HG03175 (cell line): Measurements from ENCODE around the gene ABRAXAS1.
"Not testable (repeated sequence)": the region's sequence is repeated elsewhere in the genome, so short reads cannot be mapped to it uniquely, and the experiment has no call there.

Experiments
- ATAC-seq: cut with Tn5 transposase; IDR thresholded peaks from one replicate; pipeline ENCODE4 v1.9.1; 2021; ENCODE audit warnings: mild to moderate bottlenecking, moderate library complexity; ENCODE audit not compliant: unreplicated experiment

Gene ABRAXAS1

DNA sequence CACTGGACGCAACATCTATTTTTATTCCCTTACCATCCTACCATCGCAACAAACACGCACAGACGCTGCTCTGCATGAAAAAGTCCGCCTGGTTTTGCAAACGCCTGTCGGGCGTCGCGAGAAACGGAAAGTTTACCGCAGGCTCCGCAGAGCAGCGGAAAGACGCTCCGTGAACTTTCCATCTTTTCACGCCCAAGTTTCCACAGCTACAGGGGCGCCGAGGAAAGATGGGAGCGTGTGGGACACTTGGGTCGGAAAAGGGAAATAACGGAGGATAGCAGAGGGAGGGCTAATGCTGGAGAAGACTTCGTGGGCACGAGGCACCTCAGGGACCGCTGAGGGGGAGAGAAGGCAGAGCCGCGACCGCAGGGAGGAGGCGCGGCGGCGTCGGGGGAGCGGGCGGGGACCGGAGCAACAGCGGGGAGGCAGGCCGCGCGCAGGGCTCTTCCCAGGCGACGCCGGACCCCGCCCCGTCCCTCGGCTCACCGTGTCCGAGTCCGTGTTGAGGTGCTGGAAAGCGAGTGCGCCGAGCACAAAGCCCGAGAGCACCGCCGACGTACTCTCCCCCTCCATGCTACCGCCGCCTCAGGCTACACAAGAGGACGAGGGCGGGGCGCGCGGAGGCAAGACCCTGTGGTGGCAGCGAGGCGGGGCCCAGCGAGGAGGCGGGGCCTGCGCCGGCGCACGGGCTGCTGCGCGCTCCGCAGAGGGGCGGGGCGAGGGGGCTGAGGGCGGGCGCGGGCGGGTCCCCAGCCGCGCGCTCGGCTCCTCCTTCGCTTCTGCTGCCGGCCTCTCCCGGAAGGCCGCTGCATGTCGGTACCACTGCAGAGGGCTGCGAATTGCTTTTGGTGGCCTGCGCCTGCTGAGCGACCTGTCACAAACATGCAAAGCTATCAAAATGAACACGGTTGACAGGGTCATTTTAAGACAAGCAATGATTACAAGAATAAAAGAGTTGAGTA is at the start of gene ABRAXAS1:
ABRAXAS1 (minus strand) TSS at position 601 of the 962 bp plus-strand sequence; CDS start at position 573, 28 bp downstream.
- peak; percentile 97 for ATAC-seq

DNA sequence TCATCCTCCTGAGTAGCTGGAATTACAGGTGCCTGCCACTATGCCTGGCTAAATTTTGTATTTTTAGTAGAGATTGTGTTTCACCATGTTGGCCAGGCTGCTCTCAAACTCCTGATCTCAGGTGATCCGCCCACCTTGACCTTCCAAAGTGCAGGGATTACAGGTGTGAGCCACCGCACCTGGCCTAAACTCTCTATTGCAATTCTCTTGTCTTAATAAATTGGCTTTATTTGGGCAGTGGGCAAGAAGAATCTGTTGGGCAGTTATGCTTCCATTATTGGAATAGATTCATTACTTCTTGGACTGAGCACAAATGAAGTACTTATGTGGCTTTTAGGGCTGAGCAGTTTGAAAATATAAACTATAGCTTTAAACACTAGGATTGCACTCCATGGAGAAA is 42.8 kb upstream of the ABRAXAS1 start:
- no peak for ATAC-seq

DNA sequence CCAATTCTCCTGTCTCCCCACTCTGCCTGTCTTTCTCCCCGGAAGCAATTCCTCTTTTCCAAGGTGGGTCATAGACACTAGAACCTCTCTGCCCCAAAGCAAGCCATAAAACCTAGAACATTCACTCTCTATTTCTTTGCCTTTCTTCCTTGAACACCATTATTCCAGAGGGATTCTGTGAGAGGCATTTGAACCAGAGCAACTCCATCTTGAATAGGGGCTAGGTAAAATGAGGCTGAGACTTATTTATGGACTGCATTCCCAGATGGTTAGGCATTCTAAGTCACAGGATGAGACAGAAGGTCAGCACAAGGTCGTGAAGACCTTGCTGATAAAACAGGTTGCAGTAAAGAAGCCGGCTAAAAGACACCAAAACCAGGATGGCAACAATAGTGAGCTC is 37.3 kb upstream of the ABRAXAS1 start:
- ATAC-seq = no peak

DNA sequence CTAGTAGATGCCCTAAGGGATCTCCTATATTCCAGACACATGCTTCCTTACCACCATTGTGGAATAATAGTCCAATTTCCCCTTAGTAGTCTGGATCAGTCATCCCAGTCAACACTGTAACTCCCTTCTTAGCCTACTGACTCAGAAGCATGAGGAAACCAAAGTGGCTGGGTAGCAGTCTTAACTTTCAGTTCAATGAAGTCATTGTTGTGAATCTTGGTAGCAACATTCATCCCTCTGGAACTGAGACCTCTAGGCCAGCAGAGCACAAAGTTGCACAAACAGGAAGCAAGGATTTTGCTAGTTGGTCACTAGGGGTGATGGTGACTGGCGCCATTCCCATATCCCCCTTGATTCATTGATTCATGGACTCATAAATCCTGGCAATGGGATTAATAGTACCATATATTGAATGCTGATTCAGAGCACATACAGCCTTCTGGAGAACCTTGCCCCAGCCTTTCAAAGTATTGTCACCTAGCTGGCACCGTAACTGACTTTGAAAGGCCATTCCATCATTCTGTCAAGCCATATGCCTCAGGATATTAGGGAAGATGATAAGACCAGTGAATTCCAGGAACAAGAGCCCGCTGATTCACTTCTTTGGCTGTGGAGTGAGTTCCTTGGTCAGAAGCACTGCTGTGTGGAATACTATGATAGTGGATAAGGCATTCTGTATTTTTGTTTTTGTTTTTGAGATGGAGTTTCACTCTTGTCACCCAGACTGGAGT is 31.3 kb upstream of the ABRAXAS1 start:
- ATAC-seq = no peak

DNA sequence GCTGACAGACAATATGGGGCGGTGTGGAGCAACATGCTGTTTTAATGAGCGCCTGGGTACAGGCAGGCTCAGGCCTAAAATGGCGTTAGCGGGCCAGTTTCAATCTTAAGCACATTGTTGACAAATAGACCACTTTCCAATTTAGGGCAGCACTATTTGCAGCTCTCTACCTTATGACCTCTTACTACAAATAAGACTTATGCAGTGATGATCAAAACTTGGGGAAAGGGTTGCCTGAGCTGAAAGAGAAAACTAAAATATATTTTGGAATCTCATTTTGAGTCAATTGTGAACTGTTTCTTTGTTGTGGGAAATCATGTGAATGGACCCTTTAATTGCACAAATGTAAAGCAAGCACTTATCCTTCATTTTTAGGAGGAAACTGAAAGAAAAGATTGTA is 25.5 kb upstream of the ABRAXAS1 start:
- ATAC-seq = no peak

DNA sequence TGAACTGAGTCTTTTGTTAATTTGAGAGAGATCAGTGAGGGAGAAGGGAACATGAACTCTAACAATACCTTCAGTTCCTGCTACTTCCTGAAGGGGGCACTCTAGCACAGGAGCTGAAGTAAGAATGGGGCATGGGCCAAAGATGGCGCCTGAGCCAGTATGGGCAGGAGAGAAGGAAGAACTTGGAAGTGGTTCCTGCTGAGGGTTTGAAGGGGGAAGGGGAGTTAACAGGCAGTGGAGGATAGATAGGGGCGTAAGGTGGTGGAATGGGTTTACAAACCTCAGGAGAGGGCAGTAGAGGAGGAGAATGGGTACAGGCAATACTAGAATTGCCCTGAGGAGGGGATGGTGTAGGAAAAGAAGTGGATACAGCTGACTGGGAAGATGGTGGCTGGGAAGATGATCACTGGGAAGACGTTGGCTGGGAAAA is 24.3 kb upstream of the ABRAXAS1 start:
- ATAC-seq = not testable (repeated sequence)

DNA sequence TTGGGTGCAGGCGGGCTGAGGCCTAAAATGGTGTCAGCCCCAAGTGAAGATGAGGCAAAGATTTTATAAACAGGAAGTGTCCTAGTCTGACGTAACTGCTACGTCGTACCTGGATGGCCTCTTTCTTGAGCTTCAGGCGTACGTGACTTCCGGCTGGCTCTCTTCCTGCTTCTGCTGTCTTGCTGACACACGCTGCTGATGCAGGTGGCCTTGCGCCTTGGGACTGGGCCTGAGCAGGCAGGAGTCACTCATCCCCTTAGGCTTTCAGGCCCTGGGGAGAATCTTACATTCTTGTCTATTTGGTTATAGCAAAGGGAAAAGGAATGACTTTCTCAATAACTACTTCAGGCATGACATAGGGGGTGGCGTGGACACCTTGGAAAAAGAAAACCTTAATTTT is 20.1 kb upstream of the ABRAXAS1 start:
- no peak for ATAC-seq

DNA sequence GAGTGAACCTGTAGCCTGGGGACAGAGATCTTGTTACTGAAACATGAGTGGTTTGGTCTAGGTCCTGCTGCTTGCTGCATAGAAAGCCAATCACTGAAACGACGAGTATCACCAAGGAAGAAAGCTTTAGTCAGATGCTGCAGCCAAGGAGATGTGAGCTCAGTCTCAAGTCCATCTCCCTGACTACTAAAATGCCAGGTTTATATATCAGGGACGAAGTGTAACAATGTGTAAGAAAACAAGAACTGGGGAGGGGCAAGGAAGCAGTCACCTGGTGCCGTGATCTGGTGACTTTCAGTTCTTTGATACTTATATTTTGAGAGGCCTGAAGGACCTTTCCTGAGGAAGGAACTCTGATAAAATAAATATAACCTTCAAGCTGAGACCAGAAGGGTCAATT is 19.6 kb upstream of the ABRAXAS1 start:
- no peak for ATAC-seq

DNA sequence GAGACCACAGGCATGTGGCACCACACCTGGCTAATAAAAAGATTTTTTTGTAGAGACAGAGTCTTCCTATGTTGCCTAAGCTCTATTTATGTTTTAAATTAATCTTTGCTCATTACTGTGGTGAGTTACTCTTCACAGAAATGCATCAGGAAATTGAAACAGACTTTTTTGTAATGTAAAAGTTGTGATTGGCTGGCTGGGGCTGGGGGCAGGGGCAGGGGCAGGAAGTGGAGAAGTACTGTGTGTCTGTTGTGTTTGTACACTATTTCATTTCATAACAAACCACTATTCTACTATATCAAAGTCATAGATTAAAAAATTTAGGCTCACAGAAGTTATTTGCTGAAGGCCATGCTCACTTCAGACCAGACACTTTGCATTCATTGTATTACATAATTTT is 19.1 kb upstream of the ABRAXAS1 start:
- ATAC-seq = no peak

DNA sequence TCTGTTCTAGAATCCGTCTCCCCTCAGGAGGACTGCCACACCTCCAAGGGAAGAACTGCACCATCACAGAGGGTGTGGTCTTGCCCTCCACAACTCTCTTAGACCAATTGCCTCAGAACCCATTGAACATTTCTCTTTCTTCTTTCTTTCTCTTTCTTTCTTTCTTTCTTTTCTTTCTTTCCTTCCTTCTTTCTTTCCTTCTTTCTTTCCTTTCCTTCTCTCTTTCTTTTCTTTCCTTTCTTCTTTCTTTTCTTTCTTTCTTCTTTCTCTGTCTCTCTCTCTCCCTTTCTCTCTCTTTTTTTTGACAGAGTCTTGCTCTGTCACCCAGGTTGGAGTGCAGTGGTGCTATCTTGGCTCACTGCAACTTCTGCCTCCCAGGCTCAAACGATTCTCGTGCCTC is 16.8 kb upstream of the ABRAXAS1 start:
- ATAC-seq = not testable (repeated sequence)

DNA sequence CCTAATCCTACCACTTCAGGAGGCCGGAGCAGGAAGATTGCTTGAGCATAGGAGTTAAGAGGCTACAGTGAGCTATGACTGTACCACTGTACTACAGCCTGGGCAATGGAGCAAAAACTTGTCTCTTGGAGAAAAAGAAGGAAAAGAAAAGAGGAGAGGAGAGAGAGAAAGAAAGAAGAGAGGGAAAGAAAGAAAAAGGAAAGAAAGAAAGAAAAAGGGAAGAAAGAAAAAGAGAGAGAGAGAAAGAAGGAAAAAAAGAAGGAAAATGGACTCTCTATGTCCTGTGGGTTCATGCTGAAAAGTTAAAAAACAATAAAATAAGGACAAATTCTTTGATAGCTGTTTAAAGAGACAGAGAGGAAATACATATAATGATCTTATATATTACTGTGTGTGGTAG is 13.3 kb upstream of the ABRAXAS1 start:
- ATAC-seq = no peak

DNA sequence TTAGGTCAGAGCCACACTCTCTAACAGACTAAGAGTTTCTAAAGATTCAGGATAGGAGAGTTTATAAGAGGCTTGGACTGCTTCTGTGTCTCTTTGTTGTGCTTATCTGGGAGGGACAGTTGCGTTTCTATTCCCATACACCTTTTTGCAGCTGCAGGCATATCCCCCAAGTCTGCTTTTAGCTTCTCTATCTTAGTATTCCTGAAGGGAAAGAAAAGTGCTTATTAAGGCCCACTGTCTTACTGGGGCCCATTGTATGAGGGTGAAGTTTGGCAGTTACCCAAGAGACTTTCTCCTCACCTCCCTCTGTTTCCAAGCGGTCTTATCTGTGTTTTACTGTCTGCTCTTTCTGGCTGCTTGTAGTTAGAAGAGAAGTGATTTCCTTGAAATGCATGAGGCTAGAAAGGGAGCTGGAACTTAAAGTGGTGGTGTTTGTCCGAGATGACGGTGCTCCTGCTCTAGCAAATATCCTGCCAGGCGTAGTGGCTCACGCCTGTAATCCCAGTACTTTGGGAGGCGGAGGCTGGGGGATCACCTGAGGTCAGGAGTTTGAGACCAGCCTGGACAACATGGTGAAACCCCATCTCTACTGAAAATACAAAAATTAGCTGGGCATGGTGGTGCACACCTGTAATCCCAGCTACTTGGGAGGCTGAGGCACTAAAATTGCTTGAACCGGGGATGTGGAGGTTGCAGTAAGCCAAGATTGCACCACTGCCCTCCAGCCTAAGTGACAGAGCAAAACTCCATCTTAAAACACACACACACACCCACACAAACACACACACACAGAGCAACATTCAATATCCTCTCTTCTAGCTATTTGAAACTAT is 11.4 kb upstream of the ABRAXAS1 start:
- ATAC-seq = not testable (repeated sequence)

DNA sequence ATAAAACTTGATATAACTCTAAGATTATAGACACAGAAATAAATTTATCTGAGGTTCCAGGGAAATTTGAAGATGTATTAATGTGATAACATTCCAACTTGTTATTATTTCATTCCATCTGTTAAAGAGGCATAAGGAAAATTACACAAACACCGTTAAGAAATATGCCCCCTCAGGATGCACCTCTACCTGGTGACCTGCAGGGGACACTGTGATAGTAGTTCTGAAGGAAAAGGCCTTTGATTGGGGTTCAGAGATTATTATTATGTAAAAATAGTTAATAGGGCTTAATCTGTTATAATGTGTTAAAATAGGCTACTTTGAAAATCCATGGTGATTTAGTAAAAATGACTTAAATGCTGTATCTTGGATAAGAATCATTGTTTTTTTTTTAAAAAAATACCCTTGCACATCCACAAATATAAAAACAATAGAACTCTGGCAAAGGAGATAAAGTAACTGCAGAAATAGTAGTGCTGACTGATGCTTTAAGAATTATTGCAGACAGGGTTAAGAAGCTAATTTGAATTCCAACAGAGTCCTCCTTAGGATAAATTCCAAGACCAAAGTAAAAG is 6.1 kb upstream of the ABRAXAS1 start:
- peak; percentile 84 for ATAC-seq

DNA sequence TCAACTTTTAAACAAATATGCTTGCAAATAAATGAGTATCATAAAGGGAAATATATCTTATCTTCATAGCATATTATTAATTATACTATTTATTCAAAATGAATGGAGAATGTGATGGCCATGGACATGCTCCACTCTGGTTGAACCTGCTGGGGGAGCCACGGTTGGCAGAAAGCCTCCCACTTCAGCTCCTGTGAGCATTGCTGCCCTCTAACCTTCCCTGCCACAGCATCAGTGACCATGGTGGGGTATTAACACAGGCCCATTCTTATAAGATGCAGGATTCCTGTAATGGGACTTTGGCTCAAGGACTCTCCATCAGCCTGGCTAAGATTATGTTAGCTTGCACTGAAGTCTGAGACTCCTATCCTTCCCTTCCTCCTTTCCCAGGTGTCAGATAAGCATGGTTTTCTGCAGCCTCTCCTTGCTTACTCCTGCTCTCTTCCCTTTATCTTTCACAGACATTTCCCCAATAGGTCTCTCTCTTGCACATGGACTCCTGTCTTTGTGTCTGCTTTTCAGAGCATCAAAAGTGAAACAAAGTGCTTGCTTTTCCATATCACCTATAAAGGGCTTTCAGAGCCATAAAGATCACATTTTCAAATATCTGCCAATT is 4.9 kb upstream of the ABRAXAS1 start:
- ATAC-seq = no peak

DNA sequence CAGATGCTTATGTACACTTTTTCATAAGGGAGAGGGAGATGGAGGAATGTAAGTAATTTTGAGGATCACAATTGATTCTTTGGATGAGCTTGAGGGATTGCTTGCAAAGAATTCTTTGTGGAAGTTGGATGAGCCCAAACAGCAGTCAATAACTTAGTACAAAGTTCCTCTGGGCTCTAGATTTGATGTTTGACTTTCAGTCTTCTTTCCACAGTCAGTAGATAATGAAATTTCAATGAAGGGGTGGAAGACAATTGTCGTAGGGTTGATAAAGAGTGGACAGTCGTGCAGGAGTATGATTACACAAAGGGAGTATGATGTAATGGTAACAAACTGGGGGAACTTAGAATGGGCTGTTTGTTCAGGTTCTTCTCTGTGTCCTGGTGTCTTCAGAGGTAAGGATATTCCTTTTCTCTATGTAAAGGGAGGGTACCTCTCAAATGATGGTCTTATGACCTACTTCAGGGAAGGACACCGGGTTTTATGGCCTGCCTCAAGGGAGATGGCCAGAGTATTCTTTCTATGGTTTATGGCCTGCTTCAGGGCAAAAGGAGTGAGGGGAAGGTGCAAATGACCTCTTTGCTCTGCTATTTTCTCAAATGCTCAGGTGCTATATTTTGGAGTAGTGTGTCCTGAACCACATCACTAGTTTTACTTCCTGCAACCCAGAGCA is 1.7 kb upstream of the ABRAXAS1 start:
- no peak for ATAC-seq

DNA sequence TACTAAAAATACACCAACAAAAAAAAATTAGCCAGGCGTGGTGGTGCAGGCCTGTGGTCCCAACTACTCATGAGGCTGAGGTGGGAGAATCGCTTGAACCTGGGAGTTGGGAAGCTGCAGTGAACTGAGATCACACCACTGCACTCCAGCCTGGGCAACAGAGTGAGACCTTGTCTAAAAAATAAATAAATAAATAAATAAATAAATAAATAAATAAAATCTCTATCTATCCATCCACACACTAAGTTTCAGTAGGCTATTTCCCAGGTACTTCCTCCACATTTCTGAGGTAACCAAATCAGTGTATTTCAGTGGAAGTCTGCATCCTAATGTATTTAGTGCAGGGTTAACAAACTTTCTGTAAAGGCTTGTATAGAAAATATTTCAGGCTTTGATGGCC is 10.9 kb downstream of the ABRAXAS1 start:
- no peak for ATAC-seq

DNA sequence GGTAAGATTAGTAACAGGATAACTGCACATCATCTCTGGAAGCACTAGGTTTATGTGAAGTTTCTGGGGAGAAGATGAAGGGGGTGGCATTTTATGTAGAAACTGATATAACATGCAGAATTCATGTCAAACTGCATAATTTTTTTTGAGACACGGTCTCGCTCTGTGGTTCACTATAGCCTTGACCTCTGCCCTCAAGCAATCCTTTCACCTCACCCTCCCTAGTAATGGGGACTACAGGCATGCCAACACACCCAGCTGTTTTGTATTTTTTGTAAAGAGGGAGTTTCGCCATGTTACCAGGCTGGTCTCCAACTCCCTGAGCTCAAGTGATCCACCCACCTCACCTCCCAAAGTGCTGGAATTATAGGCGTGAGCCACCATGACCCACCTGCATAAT is 11.5 kb downstream of the ABRAXAS1 start:
- ATAC-seq = no peak

DNA sequence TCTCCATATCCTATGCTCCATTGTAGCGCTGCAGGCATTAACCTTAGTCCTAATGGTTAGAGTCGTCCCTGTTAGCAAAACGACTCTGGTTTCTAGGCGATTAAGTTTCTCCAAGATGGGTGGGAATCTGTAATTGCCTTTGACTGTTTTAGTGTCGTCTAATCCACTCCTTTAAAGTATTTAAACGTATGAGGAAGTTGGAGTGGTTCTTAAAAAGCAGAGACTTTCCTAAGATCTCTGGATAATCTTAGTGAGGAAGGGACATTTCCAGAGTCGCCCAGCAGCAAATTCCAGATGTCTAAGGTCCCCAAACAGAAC is 28.8 kb downstream of the ABRAXAS1 start:
- ATAC-seq = no peak

DNA sequence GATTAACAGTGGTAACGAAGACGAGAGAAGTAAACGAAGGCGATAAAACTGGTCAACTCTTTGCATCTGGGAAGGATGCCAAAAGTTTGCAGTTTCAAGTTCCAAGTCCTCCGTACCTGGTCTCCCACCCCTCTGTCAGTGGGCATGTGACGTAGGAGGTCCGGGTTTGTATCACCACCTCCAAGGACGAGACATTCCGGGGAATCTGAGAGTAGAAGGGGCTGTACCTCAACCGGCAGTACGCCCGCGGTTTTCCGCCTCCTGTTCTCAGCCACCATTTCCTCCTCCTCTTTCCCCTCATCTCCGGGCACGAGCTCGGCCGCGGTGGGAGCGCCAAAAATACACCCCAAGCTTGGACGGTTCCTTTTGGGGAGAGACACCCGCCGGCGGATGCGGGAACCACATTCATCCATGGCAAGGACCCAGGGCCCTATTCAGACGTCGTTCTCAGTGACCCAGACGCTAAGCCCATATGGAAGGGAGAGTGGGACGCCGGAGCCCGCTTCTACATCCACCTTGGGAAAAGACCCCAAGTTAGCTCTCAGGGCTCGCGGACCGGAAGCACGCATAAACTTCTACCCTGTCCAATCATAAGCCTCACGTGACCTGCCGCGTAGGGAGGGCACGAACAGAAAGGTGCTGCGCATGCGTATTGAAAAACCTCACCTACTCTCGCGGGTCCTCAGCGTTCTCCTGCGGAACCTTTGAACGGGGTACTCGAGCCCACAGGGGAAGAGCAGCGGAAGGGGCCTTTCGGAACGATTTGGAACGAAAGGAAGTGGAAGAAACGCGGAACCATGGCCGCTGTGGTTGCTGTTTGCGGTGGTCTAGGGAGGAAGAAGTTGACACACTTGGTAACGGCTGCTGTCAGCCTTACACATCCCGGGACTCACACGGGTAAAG is 29.4 kb downstream of the ABRAXAS1 start, which contains the start of the genes HELQ and MRPS18C:
HELQ (minus strand) TSS at position 543 of the 903 bp plus-strand sequence; CDS start at position 413, 130 bp downstream.
MRPS18C (plus strand) TSS at position 778 of the 903 bp plus-strand sequence; CDS start at position 798, 20 bp downstream.
- peak; percentile 93 for ATAC-seq
